OCI-LY3 (cell line): ENCODE data around the gene ARFGAP2.

Experiments
- H2AFZ ChIP-seq: fragments of 200-600, 300-600 bp; shearing (Covaris generic); 2 replicates; pipeline ENCODE4 v1.6.0; 2014; ENCODE audit warnings: antibody characterized with exemption, low read depth, low read length
- H3K27ac ChIP-seq: fragments of 200-600, 300-600 bp; sonication (generic); 2 replicates; pipeline ENCODE4 v1.5.1; 2014; ENCODE audit warnings: mild to moderate bottlenecking, low read length, moderate library complexity, mixed read lengths
- H3K27me3 ChIP-seq: fragments of 200-600, 300-600 bp; sonication (generic); 2 replicates; pipeline ENCODE4 v1.6.1; 2014; ENCODE audit warnings: low read depth, low read length, mixed read lengths
- H3K36me3 ChIP-seq: fragments of 200-600, 300-600 bp; sonication (generic); replicated peaks from 2 replicates; pipeline ENCODE3; 2014; ENCODE audit warnings: low read depth, low read length, mixed read lengths
- H3K4me1 ChIP-seq: fragments of 300-600, 200-600 bp; sonication (generic); 2 replicates; pipeline ENCODE4 v1.6.1; 2014; ENCODE audit warnings: low read length, mixed read lengths
- H3K4me2 ChIP-seq: fragments of 200-600, 300-600 bp; sonication (generic); 2 replicates; pipeline ENCODE4 v1.6.1; 2014; ENCODE audit warnings: low read length, mixed read lengths
- H3K4me3 ChIP-seq: fragments of 300-600, 200-600 bp; sonication (generic); 2 replicates; pipeline ENCODE4 v1.5.1; 2014; ENCODE audit warnings: antibody characterized with exemption, mild to moderate bottlenecking, low read length, moderate library complexity
- H3K79me2 ChIP-seq: fragments of 300-600, 200-600 bp; shearing (Covaris generic); 2 replicates; pipeline ENCODE4 v1.6.1; 2014; ENCODE audit warnings: mild to moderate bottlenecking, low read length, mixed read lengths
- H3K9ac ChIP-seq: fragments of 300-600, 200-600 bp; shearing (Covaris generic); 2 replicates; pipeline ENCODE4 v1.6.0; 2014; ENCODE audit warnings: mild to moderate bottlenecking, low read length, moderate library complexity
- H3K9me3 ChIP-seq: fragments of 200-600, 300-600 bp; shearing (Covaris generic); 2 replicates; pipeline ENCODE4 v1.6.1; 2014; ENCODE audit warnings: low read length, mixed read lengths; ENCODE audit not compliant: insufficient read depth
- H4K20me1 ChIP-seq: fragments of 200-600, 300-600 bp; sonication (generic); 2 replicates; pipeline ENCODE4 v1.6.1; 2016; ENCODE audit warnings: low read length, mixed read lengths; ENCODE audit not compliant: insufficient read depth
- EZH2phosphoT487 ChIP-seq: fragments of 200-600 bp; shearing (Covaris generic); IDR thresholded peaks from 2 replicates; pipeline ENCODE4 v1.6.1; 2018; ENCODE audit warnings: antibody characterized with exemption, mixed run types, low read depth
- TF ChIP-seq, protein P1 (sequence below): fragments of 200-600, 300-600 bp; sonication (generic); IDR thresholded peaks from 2 replicates; pipeline ENCODE4 v1.5.1; 2014; ENCODE audit warnings: antibody characterized with exemption, low read length, low read depth

ARFGAP2 gene

DNA sequence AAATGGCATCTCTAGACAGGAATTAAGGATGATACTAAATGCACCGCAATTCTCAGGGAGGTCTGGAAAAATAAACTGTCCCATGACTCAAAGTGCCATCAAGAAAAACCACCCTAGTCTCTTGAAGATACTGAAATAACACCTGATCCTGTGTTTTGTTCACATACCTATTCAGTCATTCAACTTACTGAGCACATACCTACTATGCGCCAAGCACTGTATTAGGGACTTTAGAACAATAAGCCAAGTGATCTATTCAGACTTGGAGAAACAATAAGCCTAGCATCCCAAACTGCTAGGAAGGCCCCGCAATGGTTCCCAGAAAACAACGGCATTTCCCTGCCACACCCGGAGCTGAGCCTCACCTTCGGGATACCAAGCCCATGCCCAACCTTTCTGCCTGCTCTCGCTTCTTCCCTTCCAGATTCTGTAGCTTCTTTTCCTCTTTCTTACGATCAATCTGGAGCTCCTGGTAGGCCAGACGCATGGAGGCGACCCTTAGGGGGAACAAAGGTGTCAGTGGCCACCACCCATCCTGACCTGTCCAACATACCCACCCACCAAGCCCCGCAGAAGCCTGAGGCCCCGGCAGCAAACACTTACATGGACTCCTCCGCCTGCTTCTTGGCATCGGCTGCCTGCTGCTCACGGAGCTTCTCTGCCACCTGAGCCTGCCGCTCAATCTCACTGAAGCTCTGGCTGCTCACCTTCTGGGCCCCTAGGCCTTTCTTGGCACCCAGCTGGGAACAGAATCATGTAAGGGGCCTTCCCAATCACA lies 5.4 kb downstream of the ARFGAP2 start:
- Histone ChIP-seq H4K20me1 (no peaks in the 10 kb centered on the region), H3K9ac (no peak overlapping the region), H3K27ac (no peak overlapping the region), H3K4me2 (no peak overlapping the region), H3K4me1 (peaks cover 9% of the 10 kb centered on the region), H3K36me3 (peaks cover 63% of the 10 kb centered on the region), H3K27me3 (no peaks in the 10 kb centered on the region), H3K4me3 (no peak overlapping the region), H3K9me3 (no peaks in the 10 kb centered on the region), H3K79me2 (peaks cover 75% of the 10 kb centered on the region), H2AFZ (no peak overlapping the region)
- TF ChIP-seq, protein P1, sequence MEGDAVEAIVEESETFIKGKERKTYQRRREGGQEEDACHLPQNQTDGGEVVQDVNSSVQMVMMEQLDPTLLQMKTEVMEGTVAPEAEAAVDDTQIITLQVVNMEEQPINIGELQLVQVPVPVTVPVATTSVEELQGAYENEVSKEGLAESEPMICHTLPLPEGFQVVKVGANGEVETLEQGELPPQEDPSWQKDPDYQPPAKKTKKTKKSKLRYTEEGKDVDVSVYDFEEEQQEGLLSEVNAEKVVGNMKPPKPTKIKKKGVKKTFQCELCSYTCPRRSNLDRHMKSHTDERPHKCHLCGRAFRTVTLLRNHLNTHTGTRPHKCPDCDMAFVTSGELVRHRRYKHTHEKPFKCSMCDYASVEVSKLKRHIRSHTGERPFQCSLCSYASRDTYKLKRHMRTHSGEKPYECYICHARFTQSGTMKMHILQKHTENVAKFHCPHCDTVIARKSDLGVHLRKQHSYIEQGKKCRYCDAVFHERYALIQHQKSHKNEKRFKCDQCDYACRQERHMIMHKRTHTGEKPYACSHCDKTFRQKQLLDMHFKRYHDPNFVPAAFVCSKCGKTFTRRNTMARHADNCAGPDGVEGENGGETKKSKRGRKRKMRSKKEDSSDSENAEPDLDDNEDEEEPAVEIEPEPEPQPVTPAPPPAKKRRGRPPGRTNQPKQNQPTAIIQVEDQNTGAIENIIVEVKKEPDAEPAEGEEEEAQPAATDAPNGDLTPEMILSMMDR = no peak
- no peak for TF ChIP-seq EZH2phosphoT487

DNA sequence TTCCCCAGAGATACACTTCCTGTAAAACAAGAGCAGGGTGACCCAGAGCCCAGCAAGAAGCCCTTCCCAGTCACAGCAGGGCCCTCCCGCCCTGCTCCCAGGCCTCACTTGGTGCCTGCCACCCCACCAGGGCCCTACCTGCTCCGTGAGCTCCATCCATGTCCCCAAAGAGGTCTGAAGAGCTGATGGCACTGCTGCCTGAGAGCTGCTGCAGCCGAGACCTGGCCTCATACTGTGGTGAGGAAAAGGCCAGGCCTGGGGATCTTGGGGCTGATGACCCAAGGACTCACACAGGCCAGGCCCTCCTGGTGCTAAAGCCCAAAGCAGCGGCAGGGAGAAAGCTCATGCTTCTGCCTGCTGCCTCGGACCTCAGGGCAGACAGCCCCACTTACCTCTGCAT lies 10.3 kb downstream of the ARFGAP2 start:
- no peaks in the 10 kb centered on the region for H3K4me1 ChIP-seq
- H4K20me1 ChIP-seq = peaks cover 6% of the 10 kb centered on the region
- H3K4me3 ChIP-seq = no peak overlapping the region
- H2AFZ ChIP-seq = no peak overlapping the region
- no peak overlapping the region for H3K9ac ChIP-seq
- no peaks in the 10 kb centered on the region for H3K9me3 ChIP-seq
- H3K27me3 ChIP-seq = no peaks in the 10 kb centered on the region
- H3K27ac ChIP-seq = no peak overlapping the region
- H3K79me2 ChIP-seq = peaks cover 27% of the 10 kb centered on the region
- peaks cover 41% of the 10 kb centered on the region for H3K36me3 ChIP-seq
- no peak for TF ChIP-seq EZH2phosphoT487
- TF ChIP-seq, protein P1 = no peak
- H3K4me2 ChIP-seq = no peak overlapping the region

DNA sequence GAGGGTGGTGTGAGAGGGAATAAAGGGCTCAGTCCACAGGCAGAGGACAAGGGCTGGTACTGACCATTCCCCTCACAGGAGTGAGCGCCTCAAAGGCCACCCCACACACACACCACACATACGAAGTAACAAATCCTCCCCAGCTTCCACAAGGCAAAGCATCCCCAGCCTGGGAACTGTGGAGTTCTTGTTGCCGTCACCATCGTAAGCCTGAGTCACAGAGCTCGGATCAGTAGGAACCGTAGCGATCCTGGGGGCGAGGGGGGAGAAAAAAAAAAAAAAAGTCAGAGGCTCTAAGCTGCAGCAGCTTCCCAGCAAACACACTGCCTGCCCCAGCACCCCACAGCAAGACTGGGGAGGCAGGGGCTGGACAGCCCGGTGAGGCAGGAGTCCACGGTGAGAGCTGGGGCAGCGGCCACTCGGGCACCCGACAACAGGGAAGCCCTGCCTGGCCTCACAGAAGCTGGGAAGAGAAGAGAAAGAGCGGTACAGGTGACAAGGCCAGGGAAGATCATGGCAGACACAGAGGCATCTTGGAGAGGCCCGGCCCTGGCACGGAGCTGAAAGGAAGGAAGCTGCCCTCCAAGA lies 11.3 kb downstream of the ARFGAP2 start:
- Histone ChIP-seq H3K27me3 (no peaks in the 10 kb centered on the region), H3K4me2 (no peak overlapping the region), H3K4me1 (no peaks in the 10 kb centered on the region), H2AFZ (no peak overlapping the region), H4K20me1 (peaks cover 10% of the 10 kb centered on the region), H3K9ac (no peak overlapping the region), H3K36me3 (peaks cover 33% of the 10 kb centered on the region), H3K27ac (no peak overlapping the region), H3K79me2 (peaks cover 18% of the 10 kb centered on the region), H3K4me3 (no peak overlapping the region), H3K9me3 (no peaks in the 10 kb centered on the region)
- TF ChIP-seq EZH2phosphoT487 = no peak
- TF ChIP-seq, protein P1 = no peak

DNA sequence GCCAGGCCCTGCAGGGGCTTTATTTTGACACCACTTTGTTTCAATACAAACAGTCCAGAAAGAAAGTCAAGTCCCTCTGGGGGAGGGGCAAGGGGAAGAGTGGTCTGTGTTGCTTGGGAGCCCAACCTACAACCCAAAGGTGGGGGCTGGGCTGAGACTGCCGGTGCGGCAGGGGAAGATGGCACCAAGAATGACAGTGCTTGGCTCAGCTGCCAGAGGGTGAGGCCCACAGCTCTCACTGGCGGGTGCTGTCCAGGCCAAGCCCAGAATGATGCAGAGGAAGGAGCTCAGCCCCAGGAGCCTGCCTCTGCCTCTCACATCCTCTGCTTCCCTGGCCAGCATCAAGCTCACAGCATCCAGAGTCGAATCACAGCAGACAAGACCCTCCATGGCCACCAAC lies 12.4 kb downstream of the ARFGAP2 start:
- no peak overlapping the region for H3K9ac ChIP-seq
- H3K79me2 ChIP-seq = peaks cover 11% of the 10 kb centered on the region; the same call in 1 of the 2 replicates
- no peaks in the 10 kb centered on the region for H3K4me1 ChIP-seq
- no peak overlapping the region for H3K4me2 ChIP-seq
- TF ChIP-seq EZH2phosphoT487 = no peak
- TF ChIP-seq, protein P1 = no peak
- H3K27me3 ChIP-seq = no peaks in the 10 kb centered on the region
- peaks cover 33% of the 10 kb centered on the region for H3K36me3 ChIP-seq
- H4K20me1 ChIP-seq = peaks cover 10% of the 10 kb centered on the region
- H3K27ac ChIP-seq = no peak overlapping the region
- no peak overlapping the region for H3K4me3 ChIP-seq
- no peak overlapping the region for H2AFZ ChIP-seq
- H3K9me3 ChIP-seq = no peaks in the 10 kb centered on the region
